Stimulated activated CD8-positive, alpha-beta memory T cell treated with anti-CD3 and anti-CD28 coated beads, Interleukin-4, amount 100 ng/mL, for 24 hours (primary cell): ENCODE results near the gene GLT8D1.
"Not testable (repeated sequence)": the region's sequence is repeated elsewhere in the genome, so short reads cannot be mapped to it uniquely, and the experiment has no call there.

Experiments
- DNase-seq: peaks from one replicate; pipeline ENCODE4 v3.0.0-alpha.2; 2020; ENCODE audit warnings: low read depth

The GLT8D1 gene, protein sequence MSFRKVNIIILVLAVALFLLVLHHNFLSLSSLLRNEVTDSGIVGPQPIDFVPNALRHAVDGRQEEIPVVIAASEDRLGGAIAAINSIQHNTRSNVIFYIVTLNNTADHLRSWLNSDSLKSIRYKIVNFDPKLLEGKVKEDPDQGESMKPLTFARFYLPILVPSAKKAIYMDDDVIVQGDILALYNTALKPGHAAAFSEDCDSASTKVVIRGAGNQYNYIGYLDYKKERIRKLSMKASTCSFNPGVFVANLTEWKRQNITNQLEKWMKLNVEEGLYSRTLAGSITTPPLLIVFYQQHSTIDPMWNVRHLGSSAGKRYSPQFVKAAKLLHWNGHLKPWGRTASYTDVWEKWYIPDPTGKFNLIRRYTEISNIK

DNA sequence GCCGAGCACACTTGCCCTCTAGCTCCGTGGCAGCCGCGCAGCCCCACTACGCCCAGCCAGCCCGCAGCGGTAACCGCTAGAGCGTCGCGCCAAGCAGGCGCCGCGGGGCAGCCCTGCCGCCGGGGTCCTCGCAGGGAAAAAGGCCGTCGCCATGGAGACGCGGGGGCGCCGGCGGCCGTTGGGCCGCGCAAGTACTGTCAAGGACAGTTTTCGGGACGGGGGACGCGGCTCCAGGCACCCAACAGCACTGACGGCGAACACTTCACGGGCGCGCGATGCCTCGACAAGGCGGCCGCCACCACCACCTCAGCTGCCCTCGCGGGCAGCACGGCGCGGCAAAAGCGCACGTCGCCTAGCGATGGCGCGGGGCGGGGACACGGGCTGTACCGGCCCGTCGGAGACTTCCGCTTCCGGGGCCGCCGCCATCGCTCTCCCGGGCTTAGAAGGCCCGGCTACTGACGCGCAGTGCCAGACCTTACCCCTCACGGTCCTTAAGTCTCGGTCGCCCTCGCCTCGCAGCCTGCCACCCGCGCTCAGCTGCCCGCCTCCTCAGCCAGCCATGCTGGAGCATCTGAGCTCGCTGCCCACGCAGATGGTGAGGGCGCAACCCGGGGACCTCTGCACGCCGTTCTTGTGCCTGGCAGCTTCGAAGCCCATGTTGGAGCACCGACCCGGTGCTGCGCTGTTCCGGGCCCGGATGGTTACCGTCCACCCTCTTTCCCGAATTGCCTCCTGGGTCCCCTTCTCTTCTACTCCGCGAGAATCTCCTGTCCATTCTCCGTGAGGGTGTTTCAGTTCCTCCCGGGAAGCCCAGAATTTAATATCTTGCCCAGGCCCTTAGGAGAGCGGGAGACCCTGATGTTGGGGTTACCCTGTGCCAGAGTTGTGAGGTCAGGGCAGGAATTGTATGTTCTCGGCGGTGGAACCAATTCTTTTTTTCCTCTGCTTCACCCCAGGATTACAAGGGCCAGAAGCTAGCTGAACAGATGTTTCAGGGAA lies at the start of gene GLT8D1, which contains the start of gene SPCS1:
Gene GLT8D1, minus strand, starts transcription at position 104 of the 999 bp plus-strand sequence. CDS start 5,331 bp downstream, outside the sequence.
Gene SPCS1, plus strand, starts transcription at position 419 of the 999 bp plus-strand sequence. Its CDS starts 141 bp downstream, at position 560.
- peak; percentile 74 for DNase-seq

DNA sequence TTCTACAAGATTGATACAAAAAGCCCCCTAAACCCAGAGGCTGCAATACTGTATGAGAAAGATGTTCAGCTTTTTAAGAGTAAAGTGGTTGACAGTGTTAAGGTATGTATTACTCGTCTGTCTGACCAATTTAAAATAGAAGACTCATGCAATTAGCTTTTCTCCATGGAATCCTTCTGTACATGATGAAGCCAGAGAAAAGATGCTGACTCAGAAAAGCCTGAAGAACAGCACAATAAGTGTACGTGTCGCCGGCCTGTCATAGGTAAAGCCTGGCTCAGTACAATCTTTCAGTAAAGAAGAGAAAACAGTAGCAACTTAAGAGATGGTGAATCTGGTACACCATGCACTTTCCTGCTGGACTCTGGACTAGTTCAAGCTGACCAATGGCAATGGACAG lies 48.8 kb upstream of the GLT8D1 start:
- DNase-seq, result no peak

DNA sequence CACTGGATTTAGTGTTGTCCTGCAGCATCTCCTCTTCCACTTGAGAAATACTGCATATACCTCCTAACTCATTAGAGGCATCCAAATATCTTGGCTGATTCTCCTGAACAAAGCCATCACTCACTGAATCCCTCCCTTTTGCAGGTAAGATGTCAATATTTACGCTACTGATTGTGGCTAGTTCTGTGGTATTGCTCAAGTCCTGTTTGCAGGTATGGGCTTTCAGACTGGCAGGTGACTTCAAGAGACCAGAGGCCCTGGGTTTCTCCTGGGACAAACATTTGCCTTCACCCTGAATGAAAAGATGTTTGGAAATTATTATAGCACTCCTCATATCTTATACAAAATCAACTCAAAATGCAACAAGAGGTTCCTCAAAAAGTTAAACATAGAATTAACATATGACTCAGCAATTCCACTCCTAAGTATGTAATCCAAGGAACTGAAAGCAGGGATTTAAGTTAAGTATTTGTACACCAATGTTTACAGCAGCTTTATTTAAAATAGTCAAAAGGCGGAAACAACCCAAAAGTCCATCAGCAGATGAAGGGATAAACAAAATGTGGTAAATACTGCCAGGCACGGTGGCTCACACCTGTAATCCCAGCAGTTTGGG lies 46.6 kb upstream of the GLT8D1 start:
- DNase-seq, result no peak

DNA sequence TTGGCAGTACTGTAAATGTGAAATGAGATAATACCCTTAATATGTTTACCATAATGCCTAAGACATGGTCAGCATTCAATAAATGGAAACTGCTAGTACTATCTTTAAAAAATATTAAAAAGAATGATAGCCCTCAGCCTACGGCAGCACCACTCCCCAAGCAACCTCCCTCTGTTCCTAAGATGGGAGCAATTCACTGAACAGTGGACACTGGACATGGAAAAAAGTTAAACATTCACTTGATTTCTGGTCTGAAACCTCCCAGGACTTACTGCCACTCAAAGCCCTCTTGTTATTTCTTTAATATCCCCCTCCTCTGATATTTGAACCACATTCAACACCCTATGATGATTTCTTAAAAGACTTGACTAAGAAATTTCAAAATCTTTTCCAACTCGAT lies 38.1 kb upstream of the GLT8D1 start:
- no peak for DNase-seq

DNA sequence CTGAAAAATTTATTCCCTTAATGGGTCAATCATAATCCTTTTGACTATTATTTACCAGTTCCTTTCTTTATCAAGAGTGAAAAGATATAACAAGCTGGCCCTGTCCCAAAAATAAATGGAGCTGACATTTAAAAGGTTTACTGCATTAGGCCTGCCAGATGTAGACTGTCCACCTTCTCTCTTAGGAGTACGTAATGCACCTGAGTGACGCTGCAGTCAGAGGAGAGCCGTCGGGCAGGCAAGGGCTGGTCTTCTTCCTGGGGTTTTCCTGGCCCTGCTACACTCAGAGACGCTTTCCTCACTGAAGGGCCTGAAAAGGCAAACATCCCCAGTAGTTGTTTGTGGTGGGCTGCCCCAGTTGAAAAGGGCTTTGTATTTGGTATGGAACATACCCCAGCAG lies 37.6 kb upstream of the GLT8D1 start:
- DNase-seq, result no peak

DNA sequence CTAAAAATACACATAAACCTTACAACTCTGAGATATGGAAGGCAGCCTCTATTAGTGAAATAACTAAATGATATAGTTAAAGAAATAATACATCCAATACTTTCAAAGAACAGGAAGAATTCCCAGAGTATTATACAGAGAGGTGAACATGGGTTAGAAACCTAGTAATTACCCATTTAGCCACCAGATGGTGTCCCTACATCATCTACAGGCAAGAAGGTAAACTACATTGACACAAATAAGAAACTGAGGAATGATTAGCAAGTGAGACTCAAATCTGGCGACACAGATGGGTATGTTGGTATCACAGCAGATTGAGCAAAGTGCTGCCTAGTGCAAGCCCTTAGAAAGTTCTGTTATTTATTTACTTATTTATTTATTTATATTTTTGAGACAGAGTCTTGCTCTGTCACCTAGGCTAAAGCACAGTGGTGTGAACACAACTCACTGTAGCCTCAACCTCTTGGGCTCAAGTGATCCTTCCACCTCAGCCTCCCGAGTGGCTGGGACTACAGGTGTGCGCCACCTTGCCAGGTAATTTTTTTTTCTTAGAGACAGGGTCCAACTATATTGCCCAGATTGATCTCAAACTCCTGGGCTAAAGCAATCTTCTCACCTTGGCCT lies 36.9 kb upstream of the GLT8D1 start:
- DNase-seq, result no peak

DNA sequence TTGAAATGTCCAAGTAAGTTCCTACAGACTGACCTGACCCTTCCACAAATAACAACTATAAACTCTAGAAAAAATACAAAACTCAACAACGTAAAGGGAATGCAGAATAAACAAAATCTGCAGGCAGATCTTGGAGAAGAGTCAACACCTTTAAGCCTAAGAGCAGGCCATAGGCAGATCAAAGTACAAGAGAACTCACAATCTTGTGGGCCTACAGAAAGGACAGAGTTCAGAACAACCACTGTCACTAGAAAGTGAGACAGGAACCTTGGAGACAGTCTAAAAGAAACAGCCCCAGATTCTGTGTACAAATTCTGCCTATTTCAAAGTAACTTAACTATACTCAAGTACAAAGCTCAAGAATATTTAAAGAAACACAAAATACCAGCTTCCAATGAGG lies 34.1 kb upstream of the GLT8D1 start:
- DNase-seq, result no peak

DNA sequence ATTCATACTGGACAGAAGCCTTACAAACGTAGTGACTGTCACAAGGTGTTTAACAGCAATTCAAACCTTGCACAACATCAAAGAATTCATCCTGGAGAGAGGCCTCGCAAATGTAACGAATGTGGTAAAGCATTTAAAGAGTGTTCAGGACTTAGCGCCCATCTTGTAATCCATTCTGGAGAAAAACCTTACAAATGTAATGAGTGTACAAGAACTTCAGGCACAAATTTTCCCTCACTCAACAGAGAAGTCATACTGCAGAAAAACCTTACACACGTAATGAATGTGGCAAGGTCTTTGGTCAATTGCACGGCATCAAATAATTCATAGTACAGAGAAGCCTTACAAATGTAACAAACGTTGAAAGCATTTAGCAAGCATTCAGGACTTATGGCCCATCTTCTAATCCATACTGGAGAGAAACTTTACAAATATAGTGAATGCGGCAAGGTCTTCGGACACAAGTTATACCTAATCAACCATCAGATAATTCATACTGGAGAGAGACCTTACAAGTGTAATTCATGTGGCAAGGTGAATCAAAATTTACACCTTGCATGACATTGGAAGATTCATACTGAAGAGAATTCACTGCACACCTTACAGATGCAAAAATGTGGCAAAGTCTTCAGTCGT lies 27.8 kb upstream of the GLT8D1 start:
- no peak for DNase-seq

DNA sequence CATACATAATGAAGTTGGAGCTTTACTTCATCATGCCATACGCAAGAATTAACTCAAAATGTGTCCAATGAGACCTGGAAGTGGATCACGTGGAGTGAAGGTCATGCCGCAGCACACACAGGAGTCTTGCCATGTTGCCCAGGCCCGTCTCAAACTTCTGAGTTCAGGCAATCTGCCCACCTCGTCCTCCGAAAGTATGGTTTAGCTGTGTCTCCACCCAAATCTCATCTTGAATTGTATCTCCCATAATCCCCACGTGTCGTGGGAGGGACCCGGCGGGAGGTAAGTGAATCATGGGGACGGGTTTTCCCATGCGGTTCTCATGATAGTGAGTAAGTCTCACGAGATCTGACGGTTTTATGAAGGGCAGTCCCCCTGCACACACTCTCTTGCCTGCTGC lies 26.0 kb upstream of the GLT8D1 start:
- no peak for DNase-seq

DNA sequence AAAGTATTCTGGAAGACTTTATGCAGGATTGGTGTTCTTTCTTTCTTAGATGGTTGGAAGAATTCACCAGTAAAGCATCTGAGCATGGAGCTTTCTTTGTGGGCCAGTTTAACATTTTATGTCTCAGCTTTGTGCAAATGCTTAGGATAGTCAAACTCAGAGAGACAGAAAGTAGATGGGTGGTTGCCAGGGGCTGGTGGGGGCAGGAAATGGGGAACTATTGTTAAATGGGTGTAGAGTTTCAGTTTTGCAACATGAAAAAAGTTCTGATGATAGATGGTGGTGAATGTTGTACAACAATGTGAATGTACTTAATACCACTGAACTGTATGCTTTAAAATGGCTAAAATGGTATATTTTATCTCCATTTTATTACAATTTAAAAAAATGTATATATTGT lies 25.1 kb upstream of the GLT8D1 start:
- DNase-seq, result no peak

DNA sequence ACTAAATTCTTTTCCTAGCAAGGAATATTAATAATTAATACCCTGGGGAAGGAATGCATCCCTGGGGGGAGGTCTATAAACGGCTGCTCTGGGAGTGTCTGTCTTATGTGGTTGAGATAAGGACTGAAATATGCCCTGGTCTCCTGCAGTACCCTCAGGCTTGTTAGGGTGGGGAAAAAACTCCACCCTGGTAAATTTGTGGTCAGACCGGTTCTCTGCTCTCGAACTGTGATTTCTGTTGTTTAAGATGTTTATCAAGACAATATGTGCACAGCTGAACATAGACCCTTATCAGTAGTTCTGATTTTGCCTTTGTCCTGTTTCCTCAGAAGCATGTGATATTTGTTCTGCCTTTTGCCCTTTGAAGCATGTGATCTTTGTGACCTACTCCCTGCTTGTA lies 23.2 kb upstream of the GLT8D1 start:
- not testable (repeated sequence) for DNase-seq

DNA sequence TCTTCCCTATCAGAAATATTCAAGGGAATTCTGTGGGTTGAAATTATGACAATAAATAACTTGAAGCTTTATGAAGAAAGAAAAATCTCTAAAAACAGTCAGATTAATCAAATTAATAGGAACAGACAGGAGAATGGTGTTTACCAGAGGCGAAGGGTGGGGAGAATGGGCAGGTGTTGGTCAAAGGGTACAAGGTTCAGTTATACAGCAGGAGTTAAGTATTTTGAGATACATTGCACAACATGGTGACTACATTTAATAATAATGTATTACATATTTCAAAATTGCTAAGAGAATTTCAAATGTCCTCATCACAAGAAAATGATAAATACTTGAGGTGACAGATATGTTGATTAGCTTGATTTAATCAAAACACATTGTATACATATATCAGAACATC lies 18.9 kb upstream of the GLT8D1 start:
- no peak for DNase-seq

DNA sequence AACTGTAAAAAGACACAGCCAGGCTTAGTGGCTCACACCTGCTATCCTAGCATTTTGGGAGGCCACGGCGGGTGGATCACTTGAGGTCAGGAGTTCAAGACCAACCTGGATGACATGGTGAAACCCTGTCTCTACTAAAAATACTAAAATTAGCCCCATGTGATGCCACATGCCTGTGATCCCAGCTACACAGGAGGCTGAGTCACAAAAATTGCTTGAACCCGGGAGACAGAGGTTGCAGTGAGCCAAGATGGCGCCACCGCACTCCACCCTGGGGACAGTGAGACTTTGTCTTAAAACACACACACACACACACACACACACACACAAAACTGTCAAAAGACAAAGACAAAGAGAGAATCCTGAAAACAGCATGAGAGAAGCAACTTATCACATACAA lies 18.3 kb upstream of the GLT8D1 start:
- DNase-seq, result no peak

DNA sequence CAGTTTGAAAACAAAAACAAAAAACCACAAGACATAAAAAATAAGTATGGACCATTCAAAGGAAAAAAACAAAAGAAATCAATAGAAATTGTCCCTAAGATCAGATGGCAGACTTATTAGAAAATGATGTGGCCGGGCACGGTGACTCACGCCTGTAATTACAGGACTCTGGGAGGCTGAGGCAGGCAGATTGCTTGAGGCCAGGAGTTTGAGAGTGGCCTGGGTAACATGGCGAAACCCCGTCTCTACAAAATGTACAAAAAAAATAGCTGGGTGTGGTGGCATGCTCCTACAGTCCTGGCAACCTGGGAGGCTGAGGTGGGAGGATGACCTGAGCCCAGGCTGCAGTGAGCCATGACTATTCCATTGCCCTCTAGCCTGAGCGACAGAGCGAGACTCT lies 16.9 kb upstream of the GLT8D1 start:
- DNase-seq, result no peak

DNA sequence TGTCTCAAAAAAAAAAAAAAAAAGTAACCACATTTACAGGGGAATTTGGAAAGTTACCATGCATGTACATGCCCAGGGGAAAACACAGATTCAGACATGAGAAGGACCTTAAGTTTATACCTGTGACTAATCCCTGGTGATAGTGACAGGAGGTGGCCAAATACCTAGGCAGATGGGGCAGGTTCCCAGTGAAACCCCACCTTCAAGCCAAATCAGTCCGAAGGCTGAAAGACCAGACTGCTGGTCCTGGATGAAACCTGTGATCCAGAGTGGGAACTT lies 16.1 kb upstream of the GLT8D1 start:
- DNase-seq, result no peak

DNA sequence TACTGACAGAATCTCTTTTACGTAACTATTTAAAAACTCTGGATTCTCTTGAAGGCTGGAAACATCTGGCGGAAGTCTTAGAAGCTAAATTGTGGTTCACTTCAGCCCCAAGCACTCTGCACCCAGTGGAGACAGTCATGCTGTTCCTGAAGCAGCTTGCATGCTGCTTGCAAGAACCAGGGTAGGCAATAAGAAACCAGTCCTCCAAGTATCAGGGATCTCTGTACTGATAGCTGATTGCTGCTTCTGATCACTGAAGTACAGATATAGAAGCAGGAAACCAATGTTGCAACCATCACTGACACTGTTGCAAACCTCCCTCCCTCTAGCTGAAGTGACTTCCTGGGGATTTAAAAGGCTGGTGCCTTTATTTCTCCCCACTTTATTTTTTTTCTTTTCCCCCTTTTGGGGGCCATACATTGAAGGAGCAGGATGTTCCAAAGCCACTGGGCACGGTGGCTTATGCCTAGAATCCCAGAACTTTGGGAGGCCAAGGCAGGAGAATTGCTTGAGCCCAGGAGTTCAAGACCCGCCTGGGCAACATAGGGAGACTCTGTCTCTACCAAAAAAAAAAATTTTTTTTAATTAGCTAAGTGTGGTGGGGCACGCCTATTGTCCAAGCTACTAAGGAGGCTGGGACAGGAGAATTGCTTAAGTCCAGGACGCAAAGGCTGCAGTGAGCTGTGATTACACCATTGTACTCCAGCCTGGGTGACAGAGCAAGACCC lies 15.6 kb upstream of the GLT8D1 start:
- no peak for DNase-seq

DNA sequence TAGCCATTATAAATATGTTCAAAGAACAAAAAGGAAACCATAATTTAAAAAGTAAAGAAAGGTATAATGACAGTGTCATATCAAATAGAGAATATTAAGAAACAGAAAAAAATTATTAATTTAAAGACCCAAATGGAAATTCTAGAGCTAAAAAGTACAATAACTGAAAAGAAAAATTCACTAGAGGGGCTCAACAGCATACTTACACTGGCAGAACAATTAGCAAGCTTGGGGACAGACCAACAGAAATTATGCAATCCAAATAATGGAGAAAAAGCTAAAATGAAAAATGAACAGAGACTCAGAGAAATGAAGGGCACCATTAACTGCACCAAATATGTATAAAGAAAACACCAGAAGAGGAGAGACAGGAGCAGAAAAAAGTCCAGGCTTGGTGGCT lies 14.0 kb upstream of the GLT8D1 start:
- no peak for DNase-seq

DNA sequence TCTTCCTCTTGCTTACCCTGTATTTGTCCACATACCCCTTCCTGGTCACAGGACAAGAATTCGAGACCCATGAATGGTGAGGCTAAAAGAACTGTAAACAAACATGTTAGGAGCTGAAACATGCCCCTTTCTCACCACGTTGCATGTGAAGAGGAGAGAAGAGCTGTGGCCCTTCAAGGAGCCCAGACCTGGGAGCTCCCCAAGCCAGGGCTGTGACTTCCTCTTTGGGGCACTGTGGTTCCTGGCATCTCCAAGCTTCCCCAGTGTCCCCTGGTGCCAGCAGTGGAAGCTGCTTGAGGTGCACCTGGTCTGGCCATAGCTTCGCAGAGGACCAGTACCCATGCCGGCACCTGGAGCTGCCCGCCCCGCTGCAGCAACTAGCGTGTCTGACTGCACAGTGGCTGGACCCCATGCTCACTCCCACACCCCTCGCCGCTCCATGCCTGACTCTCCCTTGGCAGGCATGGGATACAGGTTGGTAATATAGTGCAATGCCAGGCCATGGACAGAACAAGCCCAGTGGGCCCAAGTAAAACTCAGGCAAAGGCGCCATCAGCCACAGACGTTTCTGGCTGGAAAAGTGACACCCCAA lies 10.2 kb upstream of the GLT8D1 start:
- no peak for DNase-seq

DNA sequence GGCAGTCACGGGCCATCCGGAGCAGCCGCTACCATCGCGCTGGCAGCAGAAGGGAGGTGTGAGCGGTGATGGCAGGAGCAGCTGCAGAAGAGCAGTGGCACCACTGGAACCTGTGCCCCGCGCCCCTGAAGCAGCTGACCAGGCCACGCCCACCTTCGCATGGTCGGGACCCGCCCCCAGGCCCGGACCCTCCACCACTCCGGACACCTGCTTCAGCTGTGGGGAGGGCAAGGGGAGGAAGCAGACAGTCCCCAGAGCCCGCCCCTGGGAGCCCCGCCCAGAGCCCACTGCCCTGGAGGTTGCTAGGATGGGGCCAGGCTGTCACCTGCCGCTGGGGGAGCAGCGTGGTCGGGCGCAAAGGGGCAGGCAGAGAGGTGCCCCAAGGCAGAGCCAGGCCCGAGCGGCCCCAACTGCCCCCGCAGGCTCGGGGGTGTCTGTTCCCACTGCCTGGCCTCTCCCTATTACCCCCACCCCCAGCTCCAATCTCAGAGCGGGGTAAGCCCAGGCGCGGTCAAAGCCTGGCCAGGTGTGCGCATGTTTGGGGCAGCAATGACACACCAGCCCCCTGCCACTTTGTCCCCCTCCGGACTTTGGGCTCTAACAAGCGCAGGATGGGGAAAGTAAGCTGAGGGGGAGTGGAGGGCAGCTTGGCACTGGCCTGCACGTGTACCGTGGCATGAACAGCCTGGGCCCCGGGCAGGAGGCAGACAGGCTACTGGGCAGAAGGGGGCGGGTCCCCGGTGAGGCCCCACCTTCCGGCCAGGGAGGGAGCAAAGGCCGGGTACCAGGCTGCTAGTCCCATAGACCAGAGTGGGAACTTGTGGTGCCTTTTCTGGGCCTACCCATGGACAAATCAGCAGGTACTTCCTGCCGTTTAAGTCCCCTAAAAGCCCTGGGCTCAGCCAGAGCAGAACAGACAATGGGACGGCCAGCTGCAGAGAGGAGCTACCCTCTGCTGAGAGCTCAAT lies 9.0 kb upstream of the GLT8D1 start:
- DNase-seq, result no peak
